ENCODE data around the gene VCAN. TPM values are rescaled to one million over a fixed set of nuclear protein-coding genes. Genes with fewer than 3 reads are reported as not detected.
A peak's percentile ranks its signal among the peaks of the same experiment; 100 is the strongest.

Gene VCAN
- polyA plus RNA-seq, 2 of the 4 experiments (the other 2 are of a cell fraction): 26.0 to 42.0 TPM

DNA sequence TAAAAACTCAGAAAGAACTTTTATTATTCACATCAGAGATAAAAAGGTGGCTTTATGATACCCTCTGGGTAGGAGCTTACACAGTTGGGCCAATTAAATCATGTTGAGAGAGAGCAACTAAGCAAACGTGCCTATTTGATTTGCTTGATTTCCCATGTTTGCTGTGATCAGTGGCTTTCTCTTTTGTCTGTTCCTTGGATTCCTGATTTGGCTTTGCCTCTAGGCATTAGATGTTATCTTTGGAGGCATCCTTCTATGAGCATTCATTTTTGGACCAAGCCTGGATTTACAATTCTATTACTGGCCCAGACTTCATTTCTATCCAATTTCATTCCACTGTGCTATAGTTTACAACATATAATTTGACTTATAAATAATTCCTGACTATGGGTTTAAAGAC, 35.9 kb downstream of the VCAN start:
- H3K27ac ChIP-seq: no peak overlapping the region
- H3K4me2 ChIP-seq: no peak overlapping the region
- H3K4me3 ChIP-seq: no peak overlapping the region
- peaks cover 6% of the 10 kb centered on the region; the same call in 1 of the 3 replicates for H3K4me1 ChIP-seq
- POLR2A ChIA-PET: no interaction called here
- H3K9me3 ChIP-seq: 0 out of 3 replicates have a peak, but pooled peaks cover 4% of the 10 kb centered on the region
- TF ChIP-seq ZNF302 (CRISPR knock-in tag; IDR thresholded peaks at IDR 0.05): no peak
- CTCF ChIA-PET: no interaction called here
- WGBS (ENCODE audit: missing lambda C conversion rate): 32% methylated on average over 1 of the region's 1 CpG
- ATAC-seq: no peak
- no peak for DNase-seq (ENCODE audit: low read depth in 1 of 2, low spot score in 1 of 2)
- FAIRE-seq: no peak

DNA sequence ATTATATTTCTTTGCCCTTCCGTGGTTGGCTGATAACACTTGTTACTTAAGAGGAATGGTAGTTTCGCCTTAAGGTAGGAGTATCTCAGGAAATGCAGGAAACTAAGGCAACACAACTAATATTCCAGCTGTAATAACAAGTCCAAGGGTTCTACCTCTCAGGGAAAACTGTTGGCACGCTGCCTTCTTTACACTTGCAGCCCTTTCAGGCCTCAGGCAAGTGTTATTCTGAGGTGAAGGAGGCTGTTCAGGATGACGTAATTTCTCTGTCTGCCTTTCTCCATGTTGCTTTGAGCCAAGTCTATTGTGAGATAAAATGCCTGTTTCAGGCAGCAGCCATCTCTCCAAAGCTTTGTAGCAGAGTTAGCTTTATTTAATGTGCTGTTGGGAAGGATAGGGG, 38.0 kb downstream of the VCAN start:
- CTCF ChIA-PET: interaction anchor here (0.9 to 1.3 kb wide), 4 partner anchors 35 to 1157 kb away, joined by 3 read pairs; no protein-coding TSS in a partner anchor
- FAIRE-seq (no peak), ATAC-seq (no peak), DNase-seq (ENCODE audit: low read depth in 1 of 2, low spot score in 1 of 2) (peak in 1 of 2 experiments; percentile 6)
- no peak overlapping the region; the same call in 2 of the 3 replicates for H3K4me2 ChIP-seq
- peaks cover 6% of the 10 kb centered on the region; the same call in 1 of the 3 replicates for H3K4me1 ChIP-seq
- H3K9me3 ChIP-seq: 0 out of 3 replicates have a peak, but pooled peaks cover 4% of the 10 kb centered on the region
- POLR2A ChIA-PET: no interaction called here
- H3K27ac ChIP-seq: no peak overlapping the region
- no peak overlapping the region for H3K4me3 ChIP-seq
- no peak for TF ChIP-seq EP300 (IDR thresholded peaks at IDR 0.05)
- no peak for TF ChIP-seq CBX8 (IDR thresholded peaks at IDR 0.05)
- no peak for TF ChIP-seq KDM1A (IDR thresholded peaks at IDR 0.05; ENCODE audit: low read depth)
- TF ChIP-seq, protein P1, sequence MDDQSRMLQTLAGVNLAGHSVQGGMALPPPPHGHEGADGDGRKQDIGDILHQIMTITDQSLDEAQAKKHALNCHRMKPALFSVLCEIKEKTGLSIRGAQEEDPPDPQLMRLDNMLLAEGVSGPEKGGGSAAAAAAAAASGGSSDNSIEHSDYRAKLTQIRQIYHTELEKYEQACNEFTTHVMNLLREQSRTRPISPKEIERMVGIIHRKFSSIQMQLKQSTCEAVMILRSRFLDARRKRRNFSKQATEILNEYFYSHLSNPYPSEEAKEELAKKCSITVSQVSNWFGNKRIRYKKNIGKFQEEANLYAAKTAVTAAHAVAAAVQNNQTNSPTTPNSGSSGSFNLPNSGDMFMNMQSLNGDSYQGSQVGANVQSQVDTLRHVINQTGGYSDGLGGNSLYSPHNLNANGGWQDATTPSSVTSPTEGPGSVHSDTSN (IDR thresholded peaks at IDR 0.05): no peak
- no peak for TF ChIP-seq EHF (CRISPR knock-in tag; IDR thresholded peaks at IDR 0.05)
- no peak for TF ChIP-seq KDM5A (IDR thresholded peaks at IDR 0.05)
- TF ChIP-seq POLR2AphosphoS2 (conservative IDR thresholded peaks at IDR 0.05; ENCODE audit: low read length): no peak
- TF ChIP-seq, protein P2, sequence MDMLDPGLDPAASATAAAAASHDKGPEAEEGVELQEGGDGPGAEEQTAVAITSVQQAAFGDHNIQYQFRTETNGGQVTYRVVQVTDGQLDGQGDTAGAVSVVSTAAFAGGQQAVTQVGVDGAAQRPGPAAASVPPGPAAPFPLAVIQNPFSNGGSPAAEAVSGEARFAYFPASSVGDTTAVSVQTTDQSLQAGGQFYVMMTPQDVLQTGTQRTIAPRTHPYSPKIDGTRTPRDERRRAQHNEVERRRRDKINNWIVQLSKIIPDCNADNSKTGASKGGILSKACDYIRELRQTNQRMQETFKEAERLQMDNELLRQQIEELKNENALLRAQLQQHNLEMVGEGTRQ (IDR thresholded peaks at IDR 0.05): no peak
- TF ChIP-seq HEYL (CRISPR knock-in tag; IDR thresholded peaks at IDR 0.05): no peak
- TF ChIP-seq RCOR1 (IDR thresholded peaks at IDR 0.05; ENCODE audit: low read depth, low read length): no peak
- TF ChIP-seq FOSL2 (IDR thresholded peaks at IDR 0.05): no peak
- TF ChIP-seq FOSL2 (CRISPR knock-in tag; IDR thresholded peaks at IDR 0.05): no peak
- TF ChIP-seq NFE2L2 (conservative IDR thresholded peaks at IDR 0.05; ENCODE audit: low read length): no peak
- TF ChIP-seq, protein P3, sequence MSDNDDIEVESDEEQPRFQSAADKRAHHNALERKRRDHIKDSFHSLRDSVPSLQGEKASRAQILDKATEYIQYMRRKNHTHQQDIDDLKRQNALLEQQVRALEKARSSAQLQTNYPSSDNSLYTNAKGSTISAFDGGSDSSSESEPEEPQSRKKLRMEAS (IDR thresholded peaks at IDR 0.05): no peak
- no peak for TF ChIP-seq CHD4 (IDR thresholded peaks at IDR 0.05; ENCODE audit: borderline replicate concordance)
- TF ChIP-seq NPAS2 (CRISPR knock-in tag; IDR thresholded peaks at IDR 0.05; ENCODE audit: borderline replicate concordance): no peak
- TF ChIP-seq CBX2 (IDR thresholded peaks at IDR 0.05; ENCODE audit: borderline replicate concordance, low read depth): no peak
- TF ChIP-seq NR3C1 (IDR thresholded peaks at IDR 0.05): no peak
- no peak for TF ChIP-seq RFX5 (IDR thresholded peaks at IDR 0.05)
- TF ChIP-seq CHD2 (IDR thresholded peaks at IDR 0.05; ENCODE audit: low read length, partially characterized antibody): no peak
- TF ChIP-seq GATA3 (IDR thresholded peaks at IDR 0.05; ENCODE audit: borderline replicate concordance): no peak
- 48% methylated on average over 4 of the region's 4 CpGs for WGBS (ENCODE audit: missing lambda C conversion rate)

DNA sequence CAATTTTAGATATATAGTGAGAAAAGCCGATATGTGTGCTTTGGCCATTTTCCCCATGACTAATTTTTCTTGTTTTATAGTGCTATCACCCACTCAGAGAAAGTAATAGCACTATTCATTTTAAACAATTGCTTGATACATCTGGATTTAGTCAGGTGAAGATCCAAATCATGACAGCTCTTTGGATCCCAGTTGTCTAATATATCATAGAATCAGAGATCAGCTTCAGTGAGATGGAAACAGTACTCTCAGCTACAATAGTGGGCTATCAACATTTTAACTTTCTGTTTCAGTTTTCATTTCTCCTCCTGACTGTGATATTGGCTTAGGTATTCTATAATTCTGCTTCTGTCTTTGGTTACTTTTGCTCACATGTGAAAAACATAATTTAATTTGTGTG, 38.7 kb downstream of the VCAN start:
- Histone ChIP-seq H3K4me1 (peaks cover 6% of the 10 kb centered on the region; the same call in 1 of the 3 replicates), H3K27ac (no peak overlapping the region), H3K4me2 (no peak overlapping the region), H3K4me3 (no peak overlapping the region), H3K9me3 (0 out of 3 replicates have a peak, but pooled peaks cover 4% of the 10 kb centered on the region)
- DNase-seq (ENCODE audit: low read depth in 1 of 2, low spot score in 1 of 2) (no peak), ATAC-seq (no peak), FAIRE-seq (no peak)
- CTCF ChIA-PET: interaction anchor here (1.0 to 1.3 kb wide), 4 partner anchors 15 to 53 kb away, joined by 3 read pairs; no protein-coding TSS in a partner anchor
- 72% methylated on average over 1 of the region's 1 CpG for WGBS (ENCODE audit: missing lambda C conversion rate)
- POLR2A ChIA-PET: no interaction called here
- no peak for TF ChIP-seq RAD21 (conservative IDR thresholded peaks at IDR 0.05 in 1 of 2, IDR thresholded peaks at IDR 0.05 in 1 of 2)
- TF ChIP-seq HOXA7 (CRISPR knock-in tag; IDR thresholded peaks at IDR 0.05): no peak
- no peak for TF ChIP-seq EP300 (IDR thresholded peaks at IDR 0.05)
- TF ChIP-seq, protein P3 (IDR thresholded peaks at IDR 0.05): no peak
